Mesenchymal stem cell (in vitro differentiated cells and primary cell): ENCODE results near the gene RABGAP1L.

Source experiments
- DNase-seq: peaks from one replicate; pipeline ENCODE4 v3.0.0-alpha.2; 2013
- H2AFZ ChIP-seq: one replicate; pipeline ENCODE4 v1.6.1; 2013; ENCODE audit warnings: low read depth, mild to moderate bottlenecking, control low read depth, inconsistent platforms, low read length, moderate library complexity
- H2AK5ac ChIP-seq: 2 replicates; pipeline ENCODE4 v1.6.1; 2013; ENCODE audit warnings: low read length, moderate library complexity, mild to moderate bottlenecking, inconsistent platforms; ENCODE audit not compliant: severe bottlenecking
- H2BK120ac ChIP-seq: one replicate; pipeline ENCODE4 v1.6.1; 2013; ENCODE audit warnings: low read depth, mild to moderate bottlenecking, inconsistent platforms, low read length, moderate library complexity
- H2BK12ac ChIP-seq, 2 experiments: one replicate each; pipeline ENCODE4 v1.6.1; 2013; ENCODE audit warnings: inconsistent platforms in 2 of 2, low read length in 2 of 2, mild to moderate bottlenecking in 2 of 2, moderate library complexity in 2 of 2, control low read depth in 1 of 2
- H2BK15ac ChIP-seq: one replicate; pipeline ENCODE4 v1.6.1; 2013; ENCODE audit warnings: mild to moderate bottlenecking, low read depth, inconsistent platforms; ENCODE audit not compliant: poor library complexity, severe bottlenecking
- H2BK5ac ChIP-seq: 2 replicates; pipeline ENCODE4 v1.6.1; 2013; ENCODE audit warnings: low read depth, mild to moderate bottlenecking, low read length, control low read depth, inconsistent platforms; ENCODE audit not compliant: poor library complexity, severe bottlenecking
- H3K14ac ChIP-seq, 2 experiments: one replicate each; pipeline ENCODE4 v1.6.1; 2013; ENCODE audit warnings: inconsistent platforms in 2 of 2, low read length in 2 of 2, control low read depth in 1 of 2, mild to moderate bottlenecking in 1 of 2, moderate library complexity in 1 of 2
- H3K18ac ChIP-seq, 2 experiments: one replicate each; pipeline ENCODE4 v1.6.1; 2013; ENCODE audit warnings: inconsistent platforms in 2 of 2, low read length in 2 of 2, control low read depth in 1 of 2, low read depth in 1 of 2, mild to moderate bottlenecking in 1 of 2
- H3K23ac ChIP-seq, 2 experiments: one replicate each; pipeline ENCODE4 v1.6.1; 2013; ENCODE audit warnings: inconsistent platforms in 2 of 2, low read length in 2 of 2, mild to moderate bottlenecking in 2 of 2, moderate library complexity in 2 of 2, control low read depth in 1 of 2
- H3K27ac ChIP-seq: 2 replicates; pipeline ENCODE4 v1.5.1; 2013; ENCODE audit warnings: mild to moderate bottlenecking, moderate library complexity, low read length, control low read depth, inconsistent platforms; ENCODE audit not compliant: poor library complexity, severe bottlenecking
- H3K27me3 ChIP-seq, 2 experiments: 2 replicates each; pipeline versions ENCODE4 v1.6.1 to v1.7.0; 2013; ENCODE audit warnings: low read length in 2 of 2, mild to moderate bottlenecking in 2 of 2, moderate library complexity in 2 of 2, control low read depth in 1 of 2, inconsistent platforms in 1 of 2; ENCODE audit not compliant: control insufficient read depth in 1 of 2, insufficient read depth in 1 of 2
- H3K36me3 ChIP-seq, 2 experiments: 2 replicates each; pipeline versions ENCODE4 v1.6.1 to v1.7.0; 2013; ENCODE audit warnings: low read length in 2 of 2, control low read depth in 1 of 2, inconsistent platforms in 1 of 2, low read depth in 1 of 2, mild to moderate bottlenecking in 1 of 2; ENCODE audit not compliant: insufficient read depth in 2 of 2, control insufficient read depth in 1 of 2
- H3K4ac ChIP-seq, 2 experiments: one replicate each; pipeline ENCODE4 v1.6.1; 2013; ENCODE audit warnings: inconsistent platforms in 2 of 2, low read length in 2 of 2, mild to moderate bottlenecking in 2 of 2, moderate library complexity in 2 of 2, control low read depth in 1 of 2, low read depth in 1 of 2
- H3K4me1 ChIP-seq: 2 replicates; pipeline ENCODE4 v1.6.1; 2013; ENCODE audit warnings: low read depth, low read length, control low read depth; ENCODE audit not compliant: control insufficient read depth, insufficient read depth
- H3K4me2 ChIP-seq: 2 replicates; pipeline ENCODE4 v1.6.1; 2013; ENCODE audit warnings: low read length, mild to moderate bottlenecking, inconsistent platforms; ENCODE audit not compliant: poor library complexity, severe bottlenecking
- H3K4me3 ChIP-seq, 2 experiments: 2 replicates each; pipeline versions ENCODE4 v1.5.1 to v1.7.0; 2013; ENCODE audit warnings: low read length in 2 of 2, mild to moderate bottlenecking in 2 of 2, control low read depth in 1 of 2, low read depth in 1 of 2; ENCODE audit not compliant: insufficient read depth in 1 of 2
- H3K79me1 ChIP-seq: replicated peaks from 2 replicates; pipeline ENCODE4 v1.6.1; 2013; ENCODE audit warnings: mild to moderate bottlenecking, control low read depth, low read length, inconsistent platforms; ENCODE audit not compliant: poor library complexity, severe bottlenecking
- H3K9ac ChIP-seq: 2 replicates; pipeline ENCODE4 v1.7.0; 2013; ENCODE audit warnings: mild to moderate bottlenecking, low read length, moderate library complexity
- H3K9me3 ChIP-seq: 2 replicates; pipeline ENCODE4 v1.7.0; 2013; ENCODE audit warnings: mild to moderate bottlenecking, low read length; ENCODE audit not compliant: control insufficient read depth
- H4K8ac ChIP-seq: one replicate; pipeline ENCODE4 v1.6.1; 2013; ENCODE audit warnings: inconsistent platforms, mild to moderate bottlenecking, low read length, moderate library complexity
- H4K91ac ChIP-seq: one replicate; pipeline ENCODE4 v1.6.1; 2013; ENCODE audit warnings: mild to moderate bottlenecking, low read length, inconsistent platforms
- WGBS: methylation state at CpG from one replicate; pipeline ENCODE4 v1.1.7; 2013; ENCODE audit warnings: mixed read lengths; 5-methylcytosine and 5-hydroxymethylcytosine counted together

RABGAP1L gene

GRCh38 chr1:175013445-175013844 lies 854.1 kb downstream of the RABGAP1L start:
- Histone ChIP-seq H3K27me3 (no peaks in the 10 kb centered on the region), H3K27ac (no peak overlapping the region), H2AFZ (no peak overlapping the region), H3K9me3 (no peaks in the 10 kb centered on the region), H3K14ac (no peak overlapping the region), H4K8ac (no peak overlapping the region), H3K4me1 (peaks cover 3% of the 10 kb centered on the region), H3K4me3 (no peak overlapping the region), H3K18ac (no peak overlapping the region), H3K23ac (no peak overlapping the region), H3K79me1 (peaks cover 16% of the 10 kb centered on the region), H3K9ac (no peak overlapping the region), H2BK120ac (no peak overlapping the region), H2BK12ac (no peak overlapping the region), H2BK15ac (no peak overlapping the region), H3K4ac (no peak overlapping the region), H2BK5ac (no peak overlapping the region), H3K36me3 (peaks cover 21 to 88% of the 10 kb centered on the region in 2 experiments), H2AK5ac (no peak overlapping the region), H4K91ac (no peak overlapping the region), H3K4me2 (no peak overlapping the region)
- DNase-seq, result no peak
- 100% methylated on average over 1 of the region's 1 CpG for WGBS

GRCh38 chr1:175015243-175015642 lies 855.9 kb downstream of the RABGAP1L start:
- H3K27ac ChIP-seq, result peak overlapping the region; percentile 60
- peaks cover 3% of the 10 kb centered on the region for H3K4me1 ChIP-seq
- H2BK120ac ChIP-seq, result no peak overlapping the region
- no peaks in the 10 kb centered on the region for H3K9me3 ChIP-seq
- no peak overlapping the region for H3K23ac ChIP-seq
- peaks cover 16% of the 10 kb centered on the region for H3K79me1 ChIP-seq
- peak overlapping the region in 1 of 2 experiments; percentile 4 for H3K4me3 ChIP-seq
- no peak overlapping the region for H4K8ac ChIP-seq
- no peak overlapping the region for H2BK15ac ChIP-seq
- H2BK5ac ChIP-seq, result no peak overlapping the region
- no peak overlapping the region for H3K4me2 ChIP-seq
- H3K4ac ChIP-seq, result no peak overlapping the region
- peak; percentile 80 for DNase-seq
- H3K14ac ChIP-seq, result no peak overlapping the region
- no peak overlapping the region for H3K18ac ChIP-seq
- no peak overlapping the region for H2BK12ac ChIP-seq
- no peak overlapping the region for H4K91ac ChIP-seq
- peaks cover 21 to 77% of the 10 kb centered on the region in 2 experiments for H3K36me3 ChIP-seq
- no peak overlapping the region for H2AFZ ChIP-seq
- H3K27me3 ChIP-seq, result no peaks in the 10 kb centered on the region
- WGBS, result 55% methylated on average over 4 of the region's 4 CpGs
- H2AK5ac ChIP-seq, result no peak overlapping the region
- H3K9ac ChIP-seq, result no peak overlapping the region

DNA sequence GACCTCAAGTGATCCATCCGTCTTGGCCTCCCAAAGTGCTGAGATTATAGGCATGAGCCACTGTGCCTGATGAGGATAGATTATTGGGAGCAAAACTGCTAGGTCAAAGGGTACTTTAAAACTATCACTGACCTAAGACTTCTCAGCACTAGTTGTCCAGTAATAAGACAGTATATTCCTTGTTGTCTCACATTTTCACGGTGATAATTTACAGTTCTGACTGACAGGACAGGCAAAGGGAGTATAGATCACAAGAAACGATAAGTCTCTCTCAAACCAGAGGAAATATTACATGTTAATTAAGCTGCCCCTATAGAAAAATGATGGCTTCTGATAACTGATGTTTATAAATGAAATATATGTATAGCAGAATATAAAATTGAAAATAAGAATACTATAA lies 860.2 kb downstream of the RABGAP1L start:
- Histone ChIP-seq H2AFZ (no peak overlapping the region), H3K27ac (no peak overlapping the region), H3K79me1 (peaks cover 17% of the 10 kb centered on the region), H4K91ac (no peak overlapping the region), H3K4me1 (peaks cover 3% of the 10 kb centered on the region), H2BK5ac (no peak overlapping the region), H3K4me3 (no peak overlapping the region), H3K36me3 (peaks cover 12 to 34% of the 10 kb centered on the region in 2 experiments), H3K18ac (no peak overlapping the region), H2BK15ac (no peak overlapping the region), H2BK12ac (no peak overlapping the region), H3K4me2 (no peak overlapping the region), H2BK120ac (no peak overlapping the region), H3K14ac (no peak overlapping the region), H3K4ac (no peak overlapping the region), H3K9ac (no peak overlapping the region), H4K8ac (no peak overlapping the region), H3K23ac (no peak overlapping the region), H3K9me3 (no peaks in the 10 kb centered on the region), H2AK5ac (no peak overlapping the region), H3K27me3 (no peaks in the 10 kb centered on the region)
- DNase-seq, result no peak
- 100% methylated on average over 2 of the region's 3 CpGs for WGBS

DNA sequence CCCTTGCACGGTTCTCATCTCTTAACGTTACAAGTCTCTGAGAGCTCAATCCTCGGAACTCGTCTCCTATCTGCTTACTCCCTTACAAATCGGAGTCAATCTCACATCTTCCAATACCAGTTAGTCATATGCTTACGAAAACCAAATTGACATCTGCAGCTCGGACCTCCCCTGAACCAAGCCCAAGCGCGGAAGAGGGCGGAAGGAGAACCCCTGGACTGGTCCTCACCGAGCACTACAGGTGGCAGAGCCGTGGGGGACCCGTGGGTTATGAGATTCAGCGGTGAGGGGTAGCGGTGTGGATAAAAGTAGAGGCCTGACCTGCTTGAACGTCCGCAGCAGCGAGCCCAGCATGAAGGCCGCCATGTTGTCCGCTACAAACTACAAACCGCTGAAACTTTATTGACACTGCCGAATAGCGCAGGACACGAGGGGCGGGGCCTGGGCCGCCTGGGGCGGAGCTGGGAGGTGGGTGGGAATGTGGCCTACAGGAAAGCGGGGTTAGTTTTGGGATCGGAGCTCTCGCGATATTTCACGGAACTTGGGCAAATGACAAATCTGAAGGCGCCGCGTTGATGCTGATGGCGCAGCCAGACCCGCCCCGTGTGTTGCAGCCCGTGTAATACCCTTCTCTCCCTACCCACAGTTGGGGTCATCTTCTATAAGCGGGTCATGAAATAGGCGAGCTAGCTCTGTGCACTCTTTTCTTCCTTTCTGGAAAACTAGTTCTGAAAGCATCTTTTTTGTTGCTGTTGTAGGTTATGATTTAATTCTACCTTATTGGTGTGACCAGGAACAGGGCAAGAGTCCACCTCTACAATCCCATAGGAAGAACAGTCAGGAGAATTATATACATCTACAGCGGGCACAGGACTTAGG lies 864.0 kb downstream of the RABGAP1L start, which contains the start of gene MRPS14:
Gene MRPS14 (minus strand): TSS at position 383 of the 879 bp plus-strand sequence. CDS start 17 bp downstream, at position 366.
- Histone ChIP-seq H3K9me3 (no peaks in the 10 kb centered on the region), H2AFZ (peak within 1 kb of the TSS; percentile 93), H3K9ac (peak within 1 kb of the TSS; percentile 93), H2AK5ac (no peak within 1 kb of the TSS), H2BK15ac (no peak within 1 kb of the TSS), H3K4ac (peak within 1 kb of the TSS in 1 of 2 experiments; percentile 86), H3K36me3 (peaks cover 0 to 6% of the 10 kb centered on the region in 2 experiments), H4K91ac (peak within 1 kb of the TSS; percentile 4), H3K4me2 (peak within 1 kb of the TSS; percentile 70), H3K4me3 (peak within 1 kb of the TSS; percentile 85 to 97), H3K79me1 (peaks cover 12% of the 10 kb centered on the region), H4K8ac (peak within 1 kb of the TSS; percentile 82), H3K18ac (peak within 1 kb of the TSS; percentile 71 to 93), H3K4me1 (no peaks in the 10 kb centered on the region), H2BK12ac (no peak within 1 kb of the TSS), H3K23ac (no peak within 1 kb of the TSS), H3K14ac (no peak within 1 kb of the TSS), H3K27me3 (no peaks in the 10 kb centered on the region), H3K27ac (peak within 1 kb of the TSS; percentile 78), H2BK5ac (peak within 1 kb of the TSS; percentile 48), H2BK120ac (no peak within 1 kb of the TSS)
- 3% methylated on average over 40 of the region's 42 CpGs for WGBS
- peak; percentile 98 for DNase-seq
